Measurements from ENCODE around the gene GLMN.

GRCh38 chr1:92315766-92316599, 17.2 kb upstream of the GLMN start:
- no peak for TF ChIP-seq CTCF (IDR thresholded peaks at IDR 0.05; ENCODE audit: insufficient read depth, low read depth, low read length)
- no peak for TF ChIP-seq EZH2 (IDR thresholded peaks at IDR 0.05; ENCODE audit: insufficient read depth, low read length)
